Stimulated activated CD8-positive, alpha-beta memory T cell treated with anti-CD3 and anti-CD28 coated beads, Interleukin-15, amount 100 ng/mL, for 1 hour (primary cell): ENCODE results near the gene ZRANB1.
"Not testable (repeated sequence)": the region's sequence is repeated elsewhere in the genome, so short reads cannot be mapped to it uniquely, and the experiment has no call there.

Source experiments
- DNase-seq: peaks from one replicate; pipeline ENCODE4 v3.0.0-alpha.2; 2020; ENCODE audit warnings: low read depth

ZRANB1 gene

DNA sequence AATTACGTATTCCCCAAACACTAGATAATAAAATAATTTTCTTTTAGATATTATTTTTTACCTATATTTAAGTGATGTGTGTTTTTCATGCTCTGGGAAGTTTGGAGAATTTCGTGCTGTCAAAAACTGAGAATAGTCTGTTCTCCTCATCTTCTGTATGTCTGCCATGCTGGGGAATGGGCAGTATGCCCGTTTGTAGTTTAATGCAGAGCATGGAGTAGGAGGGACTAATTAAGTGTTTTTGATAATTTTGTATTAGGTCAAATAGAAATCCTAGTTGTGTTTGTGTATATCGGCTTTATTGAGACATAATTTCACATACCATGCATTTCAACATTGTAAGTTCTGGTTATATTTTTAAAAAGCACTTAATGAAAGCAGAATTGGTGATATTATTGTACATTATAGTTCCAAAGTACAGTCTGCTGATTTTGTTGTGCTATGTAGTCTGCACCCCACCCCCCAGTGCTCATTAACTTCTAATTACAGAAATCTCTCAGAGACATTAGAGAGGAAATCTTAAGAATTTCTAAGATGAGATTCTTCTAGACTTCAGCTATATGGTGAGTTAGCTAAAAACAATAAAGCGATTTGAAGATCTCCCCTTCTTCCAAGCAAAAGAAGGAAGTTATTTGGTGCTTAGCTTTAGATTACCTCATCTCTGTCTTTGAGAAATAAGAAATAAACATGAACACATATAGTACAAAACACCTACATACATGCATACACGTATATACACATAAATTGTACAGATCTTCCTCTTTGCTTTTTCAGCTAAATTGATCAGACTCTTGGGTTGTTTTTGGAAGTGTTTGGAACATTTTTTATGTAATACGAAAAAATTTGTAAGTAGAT, 22.2 kb downstream of the ZRANB1 start:
- no peak for DNase-seq

DNA sequence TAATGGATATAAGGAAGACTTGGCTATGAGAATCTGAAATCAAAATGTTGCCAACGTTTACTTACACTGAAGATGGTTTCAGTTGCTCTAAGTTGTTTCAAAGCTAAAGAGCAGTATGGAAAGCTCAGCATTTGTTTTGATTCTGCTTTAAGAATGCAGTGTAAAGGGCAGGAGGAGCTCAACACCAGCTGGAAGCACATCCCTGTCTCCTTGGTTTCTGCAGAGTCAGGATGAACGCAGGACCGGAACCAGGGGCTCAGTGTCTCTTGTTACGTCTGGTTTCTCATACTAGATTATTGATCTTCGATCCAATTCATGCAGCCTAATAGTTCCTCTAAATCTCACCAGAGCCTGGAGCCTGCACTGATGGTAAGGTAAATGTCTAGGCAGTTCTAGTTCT, 24.1 kb downstream of the ZRANB1 start:
- no peak for DNase-seq

DNA sequence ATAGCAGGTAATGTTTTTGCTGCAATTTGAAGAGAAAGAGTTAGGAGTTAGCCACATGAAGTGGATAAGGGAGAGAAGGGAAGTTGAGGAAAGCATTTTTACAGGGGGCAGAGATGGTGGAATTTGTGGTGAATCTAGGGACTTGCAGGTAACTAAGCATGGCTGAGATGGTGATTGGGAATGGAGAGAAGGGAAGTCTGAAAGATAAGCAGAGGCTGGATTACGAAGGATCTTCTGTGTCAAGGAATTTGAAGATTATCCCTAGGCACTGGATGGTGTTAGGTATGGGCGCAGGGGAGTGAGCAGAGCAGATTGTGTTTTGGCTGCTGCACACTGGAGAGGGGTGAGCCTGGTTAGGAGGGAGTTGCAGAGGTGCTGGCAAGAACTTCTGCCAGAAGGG, 25.3 kb downstream of the ZRANB1 start:
- no peak for DNase-seq

DNA sequence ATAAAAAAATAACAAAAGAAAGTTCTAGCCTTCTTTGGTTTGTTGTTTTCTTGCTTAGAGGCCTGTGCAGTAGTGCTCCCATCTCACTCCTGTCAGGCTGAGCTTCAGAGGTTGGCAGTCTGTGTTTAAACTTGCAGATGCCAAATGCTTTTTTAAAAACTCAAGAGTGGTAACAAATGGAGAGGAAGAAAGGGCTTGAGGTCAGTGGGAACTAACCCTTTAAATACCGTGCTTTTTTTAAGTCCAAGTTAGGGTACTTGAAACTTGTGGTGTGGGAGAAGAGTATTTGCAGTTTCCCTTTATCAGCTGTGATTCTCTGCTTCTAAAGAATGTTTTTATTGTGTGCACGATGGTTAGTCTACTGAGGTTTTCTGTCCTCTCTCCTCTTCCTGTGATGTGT, 29.4 kb downstream of the ZRANB1 start:
- no peak for DNase-seq

DNA sequence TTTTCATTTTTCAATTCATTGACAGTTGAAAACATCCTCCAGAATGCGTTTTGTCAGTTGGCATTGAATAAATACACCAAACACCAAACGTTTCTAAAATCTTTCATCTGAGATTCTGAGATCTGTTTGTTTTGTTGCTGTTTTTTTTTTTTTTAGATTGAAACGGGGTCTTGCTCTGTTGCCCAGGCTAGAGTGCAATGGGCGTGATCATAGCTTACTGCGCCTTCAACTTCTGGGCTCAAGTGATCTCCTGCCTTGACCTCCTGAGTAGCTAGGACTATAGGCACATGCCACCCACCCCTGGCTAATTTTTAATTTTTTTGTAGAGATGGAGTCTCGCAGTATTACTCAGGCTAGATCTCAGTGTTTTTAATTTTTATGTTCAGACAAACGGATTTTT, 30.7 kb downstream of the ZRANB1 start:
- no peak for DNase-seq

DNA sequence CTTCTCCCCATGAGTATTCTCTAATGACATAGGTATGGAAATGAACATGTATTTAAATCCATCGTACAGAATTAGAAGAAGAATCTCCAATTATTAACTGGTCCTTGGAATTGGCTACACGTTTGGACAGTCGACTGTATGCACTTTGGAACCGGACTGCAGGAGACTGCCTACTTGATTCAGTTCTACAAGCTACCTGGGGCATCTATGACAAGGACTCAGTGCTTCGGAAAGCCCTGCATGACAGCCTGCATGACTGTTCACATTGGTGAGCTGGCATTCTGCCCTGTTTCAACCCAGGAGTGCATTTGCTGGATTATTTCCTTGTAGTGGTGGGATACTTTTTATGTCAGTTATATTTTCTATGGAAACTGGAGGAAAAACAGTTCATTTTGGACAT, 32.2 kb downstream of the ZRANB1 start:
- DNase-seq: no peak

DNA sequence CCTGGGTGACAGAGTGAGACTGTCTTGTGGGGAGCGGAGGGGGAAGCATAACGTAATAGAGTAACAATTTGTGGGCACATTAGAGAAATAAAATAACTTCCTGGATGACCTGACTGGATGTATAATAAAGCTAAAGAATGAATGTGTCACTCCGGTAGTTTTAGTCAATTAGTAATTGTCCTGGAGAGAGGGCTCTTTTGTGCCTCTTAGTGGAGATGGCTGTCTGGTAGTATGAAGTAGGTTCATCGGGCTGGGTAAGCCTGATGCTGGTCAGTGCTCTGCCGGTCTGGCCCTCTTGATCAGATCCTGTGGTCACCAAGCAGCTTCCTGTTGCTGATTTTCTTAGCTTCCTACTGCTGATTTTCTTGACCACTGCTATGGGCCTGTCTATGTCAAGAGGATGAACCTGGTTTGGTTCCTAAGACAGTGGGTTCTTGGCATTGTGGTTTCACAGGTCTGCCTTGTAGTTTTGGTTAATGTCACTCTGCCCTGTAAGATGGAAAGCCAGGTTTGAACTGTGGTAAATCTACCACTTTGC, 34.1 kb downstream of the ZRANB1 start:
- no peak for DNase-seq

DNA sequence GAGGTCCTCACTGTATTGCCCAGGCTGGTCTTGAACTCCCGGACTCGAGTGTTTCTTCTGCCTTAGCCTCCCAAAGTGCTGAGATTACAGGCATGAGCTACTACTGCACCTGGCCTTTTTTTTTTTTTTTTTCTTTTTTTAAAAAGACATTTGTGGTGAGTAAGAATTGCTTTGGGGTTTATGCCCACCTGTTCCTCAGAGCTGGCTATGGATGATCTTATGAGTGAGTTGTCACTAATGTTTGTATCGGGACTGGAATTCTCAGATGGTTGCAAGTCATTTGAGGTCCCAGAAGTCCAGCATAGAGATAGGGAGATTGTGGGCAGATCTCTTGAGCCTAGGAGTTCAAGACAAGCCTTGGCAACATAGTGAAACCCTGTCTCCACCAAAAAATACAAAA, 35.2 kb downstream of the ZRANB1 start:
- DNase-seq: no peak

DNA sequence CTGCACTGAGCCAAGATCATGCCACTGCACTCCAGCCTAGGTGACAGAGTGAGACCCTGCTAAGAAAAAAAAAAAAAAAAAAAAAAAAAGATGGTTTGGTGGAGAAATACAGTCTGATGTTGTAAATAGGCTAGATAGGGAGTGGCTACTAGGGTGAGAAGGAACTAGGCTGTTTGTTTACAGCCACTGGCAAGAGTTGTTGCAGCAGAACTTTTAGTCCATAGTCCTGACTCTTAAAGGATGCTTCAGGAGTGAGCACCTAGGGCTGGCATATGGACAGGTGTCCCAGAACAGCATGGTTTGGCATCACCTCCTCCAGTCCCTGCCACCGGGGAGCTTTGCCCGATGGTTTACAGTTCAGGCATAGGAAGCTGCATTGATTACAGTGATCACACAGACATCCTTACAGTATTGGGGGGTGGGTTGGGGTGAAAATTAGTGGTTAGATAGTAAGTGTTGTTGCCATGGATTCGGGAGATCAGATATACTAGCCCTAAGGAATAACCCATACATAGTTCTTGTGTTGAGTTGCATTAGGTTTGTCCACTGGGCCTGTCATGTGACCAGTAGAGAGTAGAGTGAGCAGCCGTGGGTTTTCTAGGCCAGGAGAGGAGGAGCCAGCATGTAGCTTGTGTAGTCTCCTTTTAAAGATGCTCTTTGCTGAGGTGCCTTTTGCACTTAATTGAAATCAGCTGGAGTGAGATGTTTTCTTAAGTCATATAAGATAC, 35.9 kb downstream of the ZRANB1 start:
- no peak for DNase-seq

DNA sequence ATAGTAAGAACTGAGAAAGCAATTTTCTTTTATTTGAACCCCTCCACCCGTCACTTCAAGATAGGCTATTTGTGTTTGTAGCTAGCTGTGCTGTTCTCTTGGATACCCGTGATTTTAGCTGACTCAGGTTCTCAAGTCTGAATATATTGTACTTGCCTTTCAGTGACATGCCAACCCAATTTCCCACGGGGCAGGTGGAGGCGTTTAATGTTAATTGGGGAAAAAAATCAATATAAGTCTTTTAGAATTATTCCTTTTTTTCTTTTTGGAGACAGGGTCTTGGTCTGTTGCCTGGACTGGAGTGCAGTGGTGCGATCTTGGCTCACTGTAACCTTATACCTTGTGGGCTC, 36.4 kb downstream of the ZRANB1 start:
- DNase-seq: no peak

DNA sequence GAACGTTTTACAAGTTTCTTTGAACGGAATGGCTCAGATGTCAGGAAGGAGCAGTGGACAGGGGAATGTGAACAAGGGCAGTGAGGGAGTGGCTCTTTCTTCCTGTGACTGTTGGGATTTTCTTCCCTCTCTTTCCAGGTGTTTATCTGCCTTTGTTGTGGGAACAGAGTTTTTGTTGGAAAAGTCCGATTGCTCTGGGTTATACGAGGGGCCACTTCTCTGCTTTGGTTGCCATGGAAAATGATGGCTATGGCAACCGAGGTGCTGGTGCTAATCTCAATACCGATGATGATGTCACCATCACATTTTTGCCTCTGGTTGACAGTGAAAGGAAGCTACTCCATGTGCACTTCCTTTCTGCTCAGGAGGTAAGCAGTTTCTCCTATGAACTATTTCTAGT, 41.4 kb downstream of the ZRANB1 start:
- no peak for DNase-seq

DNA sequence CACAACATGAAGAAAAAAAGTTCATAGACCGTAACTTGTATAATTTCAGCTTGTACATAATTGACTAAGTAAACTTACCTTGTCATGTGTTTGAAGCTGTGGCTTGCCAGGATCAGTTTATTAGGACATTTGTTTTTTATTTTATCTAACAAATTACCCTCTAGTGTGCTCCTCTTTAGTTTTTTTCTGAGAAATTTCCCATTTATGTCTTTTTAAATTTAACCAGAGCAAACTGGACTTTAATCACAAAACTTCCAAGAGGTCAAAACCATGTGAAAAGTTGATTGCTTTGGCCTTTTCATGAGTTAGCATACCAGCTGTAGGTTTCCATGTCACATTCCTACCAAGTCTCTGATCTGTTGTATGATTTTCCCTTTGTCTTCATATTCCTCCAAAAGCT, 42.5 kb downstream of the ZRANB1 start:
- no peak for DNase-seq

DNA sequence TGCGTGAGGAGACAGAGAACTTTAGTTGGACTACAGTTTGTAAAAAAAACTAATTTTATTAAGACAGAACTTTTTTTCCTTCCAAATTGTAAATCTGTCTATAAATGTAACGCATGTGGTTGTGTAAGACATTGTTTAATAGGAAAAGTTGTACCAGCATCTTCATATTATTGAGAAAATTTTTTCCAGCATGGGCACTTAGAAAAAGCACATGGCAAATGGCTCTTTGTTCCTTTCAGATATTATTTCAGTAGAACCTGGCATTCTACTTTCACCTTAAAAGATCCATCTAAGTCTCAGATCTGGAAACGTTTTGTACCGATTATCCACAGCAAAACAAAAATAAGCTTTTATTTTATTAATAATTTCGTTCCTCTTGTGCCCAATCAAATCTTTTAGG, 43.2 kb downstream of the ZRANB1 start:
- no peak for DNase-seq

DNA sequence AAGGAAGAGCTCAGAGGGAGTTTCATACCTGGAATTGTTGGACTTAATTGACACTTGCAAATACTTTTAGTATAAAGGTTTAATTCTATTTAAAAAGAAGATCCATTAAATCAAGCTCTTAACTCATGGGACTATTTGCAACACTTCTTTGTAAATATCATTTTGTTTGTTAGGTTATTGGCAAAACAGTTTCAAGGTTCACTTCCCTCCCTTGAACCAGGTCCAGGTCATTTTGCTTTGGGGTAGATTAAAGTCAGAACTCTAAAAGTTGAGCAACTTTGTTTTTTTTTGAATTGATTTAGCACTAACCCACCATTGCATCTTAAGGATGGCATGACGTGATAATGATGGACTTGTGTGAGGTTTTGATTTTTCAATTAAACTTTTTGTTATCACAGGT, 45.9 kb downstream of the ZRANB1 start:
- DNase-seq: no peak

DNA sequence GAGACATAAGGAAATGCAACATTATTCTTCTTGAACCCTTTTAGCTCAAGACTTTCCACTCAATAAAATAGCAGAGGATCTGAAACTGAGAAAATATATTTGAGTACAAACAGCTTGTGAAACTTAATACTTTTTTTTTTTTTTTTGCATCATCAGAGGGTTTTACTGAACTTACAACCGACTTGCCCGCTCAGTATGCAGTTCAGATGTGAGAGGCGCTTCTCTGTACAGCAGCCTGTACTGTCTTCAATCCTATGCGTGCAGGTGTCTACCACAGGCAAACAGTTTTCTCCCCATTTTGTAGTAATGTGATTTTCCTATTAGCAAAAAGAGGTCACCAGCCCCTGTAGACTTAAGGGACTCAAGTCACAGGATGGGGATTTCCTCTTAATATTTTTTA, 46.8 kb downstream of the ZRANB1 start:
- not testable (repeated sequence) for DNase-seq

DNA sequence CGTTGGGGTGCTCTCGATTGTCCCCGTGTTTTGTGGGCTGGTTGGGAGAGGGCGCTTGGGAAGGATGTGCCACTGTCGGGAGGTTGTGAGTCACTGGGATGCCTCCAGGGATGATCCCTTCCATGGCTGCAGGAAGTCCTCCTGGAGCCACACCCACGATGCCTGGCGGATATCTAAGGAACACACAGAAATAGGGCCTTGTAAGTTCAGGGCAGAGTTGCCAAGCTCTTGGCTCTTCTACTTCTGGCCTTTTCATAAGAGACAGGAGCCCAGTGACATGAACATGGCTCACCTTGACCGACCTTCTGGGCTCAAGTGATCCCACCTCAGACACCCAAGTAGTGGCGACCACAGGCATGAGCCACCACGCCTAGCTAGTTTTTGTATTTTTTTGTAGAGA, 47.6 kb downstream of the ZRANB1 start:
- no peak for DNase-seq

DNA sequence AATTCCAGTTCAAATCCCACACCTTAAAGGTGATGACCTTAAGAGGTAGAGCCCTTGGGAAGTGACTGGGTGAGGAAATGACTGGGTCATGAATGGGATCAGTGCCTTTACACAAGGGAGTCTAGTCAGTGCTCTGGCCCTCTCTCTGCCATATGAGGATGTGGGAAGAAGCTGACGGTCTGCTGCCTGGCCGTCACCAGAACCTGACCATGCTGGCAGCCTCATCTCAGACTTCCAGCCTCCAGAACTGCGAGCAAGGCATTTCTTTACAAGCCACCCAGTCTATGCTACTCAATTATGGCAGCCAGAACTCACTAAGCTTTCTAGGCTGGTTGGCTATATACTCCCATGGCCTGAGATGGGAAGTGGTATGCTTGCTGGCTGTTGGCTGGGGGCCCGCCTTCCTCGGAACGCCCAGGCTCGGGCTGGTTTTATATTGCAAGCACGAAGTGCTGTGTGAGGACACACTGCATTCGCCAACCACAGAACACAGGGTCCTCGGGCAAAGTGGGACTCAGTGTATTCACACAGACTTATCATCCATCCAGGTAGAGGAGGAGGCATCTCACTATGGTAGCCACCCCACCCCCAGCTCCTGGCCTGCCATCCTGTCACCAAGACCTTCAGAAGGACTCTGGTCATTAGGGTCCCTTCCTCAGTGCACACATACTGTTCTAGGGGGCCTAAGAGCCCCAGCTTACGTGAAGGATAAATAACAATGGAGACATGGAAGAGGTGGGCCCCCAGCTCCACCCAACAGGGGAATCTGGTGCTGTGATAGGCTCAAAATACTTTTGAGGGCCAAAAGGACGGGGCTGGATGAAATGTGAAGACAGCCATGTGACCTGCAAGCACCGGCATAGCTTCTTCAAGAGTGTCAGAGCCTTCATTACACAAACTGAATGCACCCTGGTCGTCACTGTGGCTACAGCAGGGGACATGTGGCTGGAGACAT, 49.0 kb downstream of the ZRANB1 start:
- DNase-seq: no peak

DNA sequence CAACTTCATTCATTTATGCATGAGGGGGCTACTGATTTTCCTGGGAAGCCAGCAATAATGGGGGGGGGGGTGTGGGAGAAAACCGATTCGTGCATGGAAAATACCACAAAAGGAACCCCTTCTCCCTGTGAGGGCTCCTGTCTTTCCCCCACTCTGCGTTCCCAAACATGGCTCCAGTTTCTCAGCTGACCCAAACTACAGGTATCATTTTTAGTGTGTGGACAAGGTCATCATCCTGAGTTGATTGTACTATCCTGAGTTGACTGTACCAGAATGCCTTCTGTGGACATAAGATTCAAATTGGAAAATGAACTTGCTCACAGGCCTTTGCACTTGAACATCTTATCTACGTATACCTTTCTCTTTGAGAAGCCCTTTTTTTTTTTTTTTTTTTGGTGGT, 49.9 kb downstream of the ZRANB1 start:
- no peak for DNase-seq

DNA sequence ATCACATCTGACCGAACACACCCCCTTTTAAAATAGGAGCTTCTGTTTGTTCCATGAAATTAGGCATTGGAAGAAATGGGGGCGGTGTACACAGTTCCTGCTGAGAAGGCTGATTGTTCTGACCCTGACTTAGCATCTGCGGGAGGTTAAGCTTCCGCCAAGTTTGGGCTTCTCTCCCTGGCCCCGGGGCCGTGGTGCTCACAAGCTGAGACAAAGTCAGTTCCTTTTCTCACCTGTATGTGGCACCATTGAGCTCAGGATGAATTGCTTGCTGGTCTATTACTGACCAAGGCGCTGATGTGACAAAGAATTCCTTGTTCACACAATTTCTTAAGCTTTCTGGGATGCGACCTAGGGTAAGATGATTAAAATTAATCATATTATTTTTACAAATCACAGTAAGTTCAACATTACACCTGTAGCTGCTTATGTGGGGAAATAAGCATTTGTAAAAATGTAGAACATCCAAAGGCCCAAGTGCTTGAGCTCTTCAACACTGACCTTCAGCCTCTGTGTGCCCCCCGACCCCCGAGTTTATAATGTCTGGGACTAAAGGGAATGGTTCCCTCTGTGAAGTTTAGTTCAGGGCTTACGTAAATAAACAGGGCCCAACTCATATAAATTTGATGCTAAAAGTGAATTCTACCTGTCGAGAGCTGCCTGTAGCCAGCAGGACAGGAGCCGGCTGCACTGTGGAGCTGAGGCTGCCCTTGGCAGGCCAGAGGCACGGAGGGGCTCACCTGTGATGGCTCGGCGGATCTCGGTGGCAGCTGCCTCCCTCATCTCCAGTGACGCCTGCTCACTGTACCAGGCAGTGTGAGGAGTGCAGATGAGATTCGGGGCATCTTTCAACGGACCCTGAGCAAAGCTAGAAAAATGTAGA, 50.8 kb downstream of the ZRANB1 start:
- no peak for DNase-seq

DNA sequence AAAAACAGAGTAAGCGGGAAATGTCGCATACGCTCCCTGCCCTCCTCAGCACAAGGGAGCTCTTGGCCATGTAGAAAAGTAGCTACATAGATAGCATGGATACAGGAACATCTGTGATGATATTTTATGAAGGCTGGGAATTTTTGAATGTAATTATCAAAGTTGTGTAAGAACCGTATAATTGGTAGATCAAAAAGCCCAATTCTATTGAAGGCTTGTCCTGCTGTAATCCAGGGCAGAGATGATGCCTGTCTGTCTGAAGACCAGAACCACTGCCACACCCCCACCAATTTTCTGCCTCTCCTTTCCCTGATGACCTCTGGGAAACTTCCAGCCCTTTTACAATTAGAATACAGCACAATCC, 51.4 kb downstream of the ZRANB1 start:
- DNase-seq: no peak

DNA sequence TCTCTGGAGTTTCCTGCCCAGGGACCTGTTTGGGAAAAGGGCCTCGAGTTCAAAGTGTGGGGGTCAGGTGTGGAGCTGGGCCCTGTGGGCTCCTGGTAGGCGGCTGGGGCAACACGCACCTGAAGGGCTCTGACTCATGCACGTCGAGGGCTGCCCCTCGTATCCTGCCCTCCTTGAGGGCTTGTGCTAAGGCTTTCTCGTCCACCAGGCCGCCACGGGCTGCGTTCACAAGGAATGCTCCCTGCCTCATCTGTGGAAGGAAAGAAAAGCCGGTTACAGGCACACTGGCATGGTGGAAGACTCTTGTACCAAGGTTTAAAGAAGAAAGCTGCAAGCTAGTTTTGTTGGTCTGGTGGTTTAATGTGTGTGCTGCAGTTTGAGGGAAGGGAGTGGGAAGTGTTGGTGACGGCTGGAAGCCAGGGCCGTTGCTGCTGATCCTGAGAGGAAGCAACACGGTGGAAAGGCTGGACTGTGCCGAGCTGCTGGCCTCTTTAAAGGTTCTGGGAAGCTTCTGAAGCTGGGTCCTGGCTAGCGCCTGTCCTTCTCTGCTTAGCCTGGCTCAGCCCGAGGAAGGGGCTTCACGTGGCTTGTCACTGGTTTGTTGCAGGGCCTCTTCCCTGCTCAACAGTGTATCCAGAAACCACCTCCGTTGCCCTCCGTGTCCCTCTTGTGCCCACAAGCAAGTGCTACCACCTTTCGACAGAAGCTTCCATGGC, 52.0 kb downstream of the ZRANB1 start:
- DNase-seq: no peak
